ENCODE results near the gene TOP1.

Gene TOP1

DNA sequence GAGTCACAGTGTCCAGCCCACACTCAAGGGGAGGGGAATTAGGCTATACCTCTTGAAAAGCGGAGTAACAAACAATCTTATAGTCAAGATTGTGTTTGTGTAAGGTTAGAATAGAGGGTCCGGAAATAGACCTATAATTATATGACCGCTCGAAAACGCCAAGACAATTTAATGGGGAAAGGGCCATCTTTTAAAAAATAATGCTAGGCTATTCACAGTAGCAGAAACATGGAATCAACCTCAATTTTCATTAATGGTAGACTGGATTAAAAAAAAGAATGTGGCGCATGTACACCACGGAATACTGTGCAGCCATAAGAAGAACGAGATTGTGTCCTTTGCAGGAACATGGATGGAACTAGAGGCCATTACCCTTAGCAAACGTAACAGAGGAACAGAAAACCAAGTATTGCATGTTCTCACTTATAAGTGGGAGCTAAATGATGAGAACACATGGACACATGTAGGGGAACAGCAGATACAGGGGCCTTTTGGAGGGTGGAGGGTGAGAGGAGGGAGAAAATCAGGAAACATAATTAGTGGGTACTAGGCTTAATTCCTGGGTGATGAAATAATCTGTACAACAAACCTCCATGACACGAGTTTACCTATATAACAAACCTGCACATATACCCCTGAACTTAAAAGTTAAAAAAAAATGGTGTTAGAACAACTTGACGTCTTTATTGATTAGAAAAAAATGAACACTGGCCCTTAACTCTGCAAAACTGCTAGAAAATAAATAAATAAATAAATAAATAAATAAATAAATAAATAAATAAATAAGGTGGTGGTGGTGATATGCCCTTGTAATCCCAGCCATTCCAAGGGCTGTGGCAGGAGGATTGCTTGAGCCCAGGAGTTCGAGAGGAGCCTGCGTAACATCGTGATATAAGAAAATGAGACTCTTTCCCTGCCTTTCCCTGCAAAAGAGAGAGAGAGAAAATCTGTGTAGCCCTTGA lies 30.3 kb downstream of the TOP1 start:
- no peak for DNase-seq

- DNase-seq, result no peak
These were observed 32.5 kb downstream of the TOP1 start for GRCh38 chr20:41061155-41061554.

- no peak for DNase-seq
These were observed 34.8 kb downstream of the TOP1 start for GRCh38 chr20:41063442-41063841.

DNA sequence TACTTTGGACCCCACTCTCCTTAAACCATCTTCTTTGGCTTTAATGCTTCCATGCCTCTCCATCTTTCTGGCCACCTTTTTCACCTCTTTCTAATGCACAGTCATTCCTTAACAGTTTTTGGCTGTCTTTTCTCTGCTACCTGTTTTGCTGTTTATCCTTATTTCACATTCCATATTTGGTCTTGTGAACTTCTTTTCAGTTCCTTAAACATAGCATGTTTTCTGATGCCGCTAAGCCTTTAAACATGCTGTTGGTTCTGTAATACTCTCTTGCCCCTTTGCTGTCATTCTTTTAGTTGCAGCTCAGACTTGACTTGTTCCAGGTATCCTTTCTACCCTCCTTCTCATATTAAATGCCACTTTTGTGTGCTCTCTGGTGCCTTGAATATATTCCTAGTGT lies 35.8 kb downstream of the TOP1 start:
- no peak for DNase-seq

- DNase-seq, result no peak
These were observed 37.1 kb downstream of the TOP1 start for GRCh38 chr20:41065716-41066115.

- DNase-seq, result no peak
These were observed 40.2 kb downstream of the TOP1 start for GRCh38 chr20:41068806-41069205.

DNA sequence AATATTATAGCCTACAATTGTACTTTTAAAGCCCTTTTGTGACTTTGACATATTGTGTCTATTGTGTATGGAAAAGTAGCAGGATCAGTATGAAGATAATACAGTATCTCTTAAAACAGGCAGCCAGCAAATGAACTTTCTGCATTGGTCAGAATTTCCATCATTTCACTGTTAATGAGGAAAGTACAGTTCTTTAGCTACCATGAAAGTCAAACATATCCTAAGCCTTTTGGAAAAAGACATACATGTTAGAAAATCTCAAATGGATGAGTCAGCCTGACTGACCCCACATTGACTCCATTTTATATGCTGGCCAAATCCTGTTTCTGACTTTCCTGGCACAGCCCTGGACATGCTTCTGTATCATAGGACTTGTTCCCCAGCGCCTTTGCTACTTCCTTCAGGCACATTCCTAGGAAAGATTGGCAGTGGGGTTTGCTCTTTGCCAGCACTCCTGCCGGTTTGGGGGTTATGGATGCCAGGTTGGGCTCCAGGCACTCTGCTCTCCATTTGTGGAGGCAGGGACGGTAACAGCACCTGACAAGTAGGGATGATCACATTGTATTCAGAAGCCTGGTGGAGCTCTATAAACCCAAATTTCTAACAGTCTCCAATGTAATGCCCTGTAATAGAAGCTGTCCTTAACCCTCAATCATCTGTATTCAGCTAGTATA lies 43.7 kb downstream of the TOP1 start:
- DNase-seq, result no peak

DNA sequence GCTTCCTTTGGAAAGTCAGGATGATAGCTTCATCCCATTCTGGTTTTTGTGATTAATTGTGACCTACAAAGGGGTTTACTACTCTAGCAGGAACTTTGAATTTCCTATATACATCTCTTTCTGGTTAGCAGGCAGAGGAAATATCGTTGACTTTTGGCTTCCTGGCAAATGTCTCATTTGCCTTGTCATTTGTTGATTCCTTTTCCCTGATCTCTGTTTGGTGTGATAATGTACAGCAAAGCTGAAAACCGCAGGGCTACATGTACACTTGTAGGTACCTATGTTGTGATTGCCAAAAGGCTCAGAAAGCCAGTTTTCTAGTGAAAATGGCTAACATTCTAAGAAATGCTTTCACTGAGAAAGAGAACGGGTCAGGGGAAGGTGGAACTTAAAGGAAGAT lies 44.3 kb downstream of the TOP1 start:
- DNase-seq, result no peak

- no peak for DNase-seq
These were observed 45.8 kb downstream of the TOP1 start for GRCh38 chr20:41074441-41074840.

GRCh38 chr20:41076776-41077175 lies 48.2 kb downstream of the TOP1 start:
- no peak for DNase-seq

DNA sequence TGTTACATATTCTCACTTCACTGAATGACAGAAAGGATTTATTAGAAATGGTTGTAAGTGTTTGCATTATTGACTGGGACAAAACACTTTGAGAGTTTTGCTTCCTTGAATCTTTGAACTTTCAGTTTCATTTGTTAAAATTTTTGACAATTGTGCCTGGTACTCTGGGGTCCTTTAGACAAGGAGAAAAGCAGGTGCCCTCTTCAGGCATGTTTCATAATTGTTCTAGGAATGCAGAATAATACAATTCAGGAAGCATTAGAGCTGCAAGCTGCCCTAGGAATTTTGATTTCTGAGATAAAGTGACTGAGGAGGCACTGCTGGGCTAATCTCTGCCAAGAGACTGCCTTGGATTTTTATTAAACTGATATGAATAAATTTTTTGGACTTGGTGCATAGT lies 49.7 kb downstream of the TOP1 start:
- no peak for DNase-seq

- DNase-seq, result no peak
These were observed 50.4 kb downstream of the TOP1 start for GRCh38 chr20:41079066-41079465.

DNA sequence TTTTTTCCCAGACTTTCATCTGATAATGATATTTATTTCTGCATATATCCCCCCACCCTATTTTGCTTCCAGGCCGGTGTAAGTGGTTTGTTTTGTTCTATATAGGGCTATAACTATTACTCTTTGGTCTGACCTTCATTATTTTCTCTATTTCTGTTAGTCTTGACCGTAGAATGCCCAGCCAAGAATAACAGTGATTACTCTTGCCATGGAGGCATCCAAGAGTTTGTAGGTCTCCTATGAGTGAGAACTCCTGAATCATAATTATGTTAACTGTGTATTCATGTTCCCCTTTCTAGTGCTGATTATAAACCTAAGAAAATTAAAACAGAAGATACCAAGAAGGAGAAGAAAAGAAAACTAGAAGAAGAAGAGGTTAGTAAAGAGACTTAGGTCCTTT lies 52.2 kb downstream of the TOP1 start:
- DNase-seq, result no peak

GRCh38 chr20:41081276-41081814 lies 52.7 kb downstream of the TOP1 start:
- no peak for DNase-seq

DNA sequence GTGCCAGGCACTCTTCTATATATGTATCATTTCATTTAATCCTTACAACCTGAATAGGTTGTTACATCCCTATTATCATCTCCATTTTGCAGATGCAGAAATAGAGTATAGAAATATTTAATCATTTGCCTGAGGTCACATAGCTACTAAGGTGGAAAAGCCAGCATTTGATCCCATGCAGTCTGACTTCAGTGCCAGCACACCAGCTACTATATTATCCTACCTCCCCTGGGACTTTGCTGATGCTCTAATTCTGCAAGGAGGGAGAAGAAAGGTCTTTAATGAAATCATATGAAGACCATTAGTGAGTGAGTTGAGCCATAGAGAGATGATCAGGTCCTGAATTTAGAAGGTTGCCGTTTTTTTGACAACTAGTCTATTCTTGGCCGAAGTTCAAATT lies 53.7 kb downstream of the TOP1 start:
- DNase-seq, result no peak

GRCh38 chr20:41085606-41086005 lies 57.0 kb downstream of the TOP1 start:
- DNase-seq, result no peak

DNA sequence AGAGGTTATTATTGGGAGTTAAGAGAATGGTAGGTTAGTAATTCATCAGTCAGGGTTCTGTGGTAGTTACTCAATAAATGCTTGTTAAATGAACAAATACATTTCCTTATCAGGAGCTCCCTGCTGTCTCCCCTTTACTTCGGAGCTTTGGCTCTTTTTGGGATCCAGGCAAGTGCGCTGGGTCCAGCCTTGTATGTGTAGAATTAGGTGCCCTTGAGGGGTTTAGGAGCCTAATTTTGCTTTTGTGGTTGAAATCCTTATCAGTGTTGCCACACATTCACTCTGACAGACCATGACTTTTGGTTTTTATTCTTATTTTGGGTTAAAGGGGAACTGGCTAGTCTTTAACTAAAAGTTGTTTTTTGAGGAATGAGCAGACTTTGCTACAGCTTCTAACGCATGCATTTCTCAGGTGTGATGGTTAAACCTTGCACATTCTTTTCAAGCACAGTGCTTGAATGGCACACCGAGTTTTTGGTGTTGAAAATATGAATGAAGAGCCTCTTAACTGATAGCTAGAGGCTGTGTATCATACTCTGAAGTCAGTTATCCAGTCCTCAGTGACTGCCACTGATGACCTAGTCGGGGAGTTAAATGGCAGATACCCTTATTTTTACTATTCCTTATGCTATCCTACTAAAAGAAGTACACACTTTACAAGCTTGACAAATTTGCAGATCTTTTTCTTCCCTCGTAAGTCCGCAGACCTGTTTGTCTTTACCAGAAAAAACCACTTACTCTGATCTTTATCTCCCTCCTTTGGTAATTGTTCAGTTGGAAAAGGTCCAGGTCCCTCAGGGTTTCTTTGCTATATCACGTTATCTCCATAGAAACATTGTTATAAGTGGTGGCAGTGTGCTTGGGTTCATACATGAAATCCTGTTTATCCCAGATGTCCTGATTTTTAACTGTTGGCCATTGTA lies 58.0 kb downstream of the TOP1 start:
- DNase-seq, result no peak

GRCh38 chr20:41087325-41087685 lies 58.7 kb downstream of the TOP1 start:
- no peak for DNase-seq

DNA sequence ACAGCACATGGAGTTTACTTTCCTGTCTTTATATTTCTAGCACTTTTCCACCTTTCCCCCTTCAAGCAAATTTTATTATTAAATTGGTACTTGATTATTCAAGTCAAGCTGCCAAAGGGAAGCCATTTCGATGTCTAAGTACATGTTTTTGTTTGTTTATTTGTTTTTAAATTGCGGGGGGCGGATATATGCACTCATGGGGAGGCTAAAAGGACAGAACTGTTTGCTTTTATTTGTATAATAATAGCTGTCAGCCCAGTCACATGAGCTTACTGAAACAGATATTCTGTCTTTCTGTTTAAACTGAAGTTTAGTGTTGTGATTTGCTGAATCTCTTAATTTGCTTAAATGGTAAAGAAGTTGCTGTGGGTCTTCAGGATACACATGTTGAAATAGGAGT lies 59.2 kb downstream of the TOP1 start:
- no peak for DNase-seq

- no peak for DNase-seq
These were observed 60.9 kb downstream of the TOP1 start for GRCh38 chr20:41089555-41089954.

GRCh38 chr20:41091927-41092326 lies 63.3 kb downstream of the TOP1 start:
- DNase-seq, result no peak

GRCh38 chr20:41094353-41095055 lies 65.9 kb downstream of the TOP1 start:
- DNase-seq, result no peak
